ENCODE results near the gene STXBP1. TPM values are rescaled to one million over a fixed set of nuclear protein-coding genes. Genes with fewer than 3 reads are reported as not detected.

Gene STXBP1
- total RNA-seq, 1 experiment from 2014 or later: 40.4 TPM

DNA sequence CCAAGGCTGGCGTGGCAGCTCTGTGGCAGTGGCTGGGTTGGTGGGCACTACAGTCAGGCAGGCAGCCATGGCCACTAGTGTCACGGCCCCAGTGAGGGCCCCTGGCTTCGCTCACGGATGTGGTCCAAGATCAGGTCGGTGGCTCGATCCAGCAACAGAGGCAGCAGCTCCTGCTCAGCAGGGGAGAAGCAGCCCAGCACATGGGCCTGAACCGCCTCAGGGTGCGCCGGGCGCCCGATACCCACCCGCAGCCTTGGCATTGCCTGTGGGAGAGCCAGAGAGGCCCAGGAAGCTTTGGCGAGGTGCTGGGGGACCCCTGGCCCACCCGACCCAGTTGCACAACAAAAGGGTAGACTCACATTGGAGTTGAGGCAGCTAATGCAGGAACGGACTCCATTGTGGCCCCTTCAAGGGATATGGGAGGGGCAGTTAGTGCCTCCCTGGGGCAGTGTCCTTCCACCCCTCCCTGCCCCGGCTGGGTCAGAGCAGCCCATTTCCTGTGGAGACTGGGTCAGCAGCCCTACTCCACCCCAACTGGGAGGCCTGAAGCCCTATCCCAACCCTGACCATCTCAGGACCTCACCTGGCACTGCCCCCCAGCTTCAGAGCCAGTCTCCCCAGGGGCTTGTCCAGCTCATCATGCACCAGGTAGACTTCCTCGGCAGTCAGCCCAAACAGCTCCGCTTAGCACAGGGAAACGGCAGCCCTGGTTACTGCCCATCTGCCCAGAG, 102.1 kb downstream of the STXBP1 start:
- no peak for DNase-seq (ENCODE audit: low read depth)

DNA sequence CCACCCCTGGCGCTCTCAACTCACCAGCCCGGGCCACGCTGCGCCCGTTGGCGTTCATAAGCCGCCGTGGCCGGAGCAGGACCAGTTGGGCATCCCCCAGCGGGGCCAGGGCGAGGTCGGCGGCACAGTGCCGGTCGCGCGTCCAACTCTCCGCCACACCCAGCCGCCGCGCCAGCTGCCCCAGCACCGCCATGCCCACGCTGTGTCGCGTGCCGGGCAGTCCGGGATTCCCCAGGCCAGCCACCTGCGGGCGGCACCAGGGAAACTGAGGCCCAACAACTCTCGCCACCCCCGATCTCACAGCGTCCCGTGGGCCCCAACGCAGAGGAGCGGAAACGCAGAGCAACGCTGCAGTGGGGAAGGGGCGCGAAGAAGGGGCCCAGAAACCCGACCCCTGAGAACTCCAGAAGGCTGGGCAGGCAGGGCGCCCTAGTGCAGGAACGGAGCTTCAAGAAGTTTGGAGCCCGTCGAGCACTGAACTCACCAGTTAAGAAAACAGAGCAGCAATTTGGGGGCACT, 102.9 kb downstream of the STXBP1 start:
- DNase-seq (ENCODE audit: low read depth): no peak

DNA sequence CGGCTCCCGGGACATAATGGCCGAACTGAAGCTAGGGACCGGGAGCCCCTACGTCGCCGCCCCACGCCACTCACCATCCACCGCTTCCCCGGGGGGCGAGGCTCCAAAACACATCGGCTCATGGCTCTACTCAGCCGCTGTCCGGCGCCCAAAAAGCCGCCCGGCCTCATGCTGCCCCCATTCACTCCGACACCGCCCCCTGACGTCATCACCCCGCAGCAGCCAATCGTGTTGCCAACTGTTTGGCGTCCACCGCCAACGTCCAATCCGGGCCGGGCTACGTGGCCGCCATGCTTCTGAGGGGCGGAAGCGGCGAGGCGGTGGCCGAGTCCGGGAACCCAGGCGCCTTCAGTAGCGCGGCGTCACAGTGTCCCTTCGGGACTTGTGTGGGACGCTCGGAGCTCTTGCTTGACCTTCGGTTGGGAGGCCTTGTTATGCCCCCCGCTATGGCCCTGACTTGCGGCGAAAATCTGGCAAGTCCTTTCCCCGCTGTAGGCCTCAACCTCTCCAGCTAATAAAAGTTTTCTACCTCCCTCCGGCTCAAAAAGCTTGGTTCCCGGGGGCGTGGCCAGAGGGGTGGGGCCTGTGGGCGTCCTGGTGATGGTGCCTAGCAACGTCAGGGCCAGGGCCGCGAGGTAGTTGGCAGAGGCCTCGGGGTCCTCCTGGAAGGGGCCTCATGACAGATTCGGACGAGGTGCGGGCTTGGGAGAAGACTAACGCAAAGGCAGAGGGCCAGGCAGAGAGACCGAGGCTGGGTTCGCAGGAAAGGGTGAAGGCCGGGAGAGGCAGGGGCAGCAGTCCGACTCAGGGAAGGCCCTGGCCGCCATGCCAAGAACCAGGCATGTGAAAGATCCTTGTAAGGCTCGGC, 103.6 kb downstream of the STXBP1 start, which contains the start of the genes PTRH1 and TTC16:
TSS of gene PTRH1 (minus strand) at position 194 of the 868 bp plus-strand sequence. CDS start at position 170, 24 bp downstream.
TSS of gene TTC16 (plus strand) at position 610 of the 868 bp plus-strand sequence. CDS start at position 677, 67 bp downstream.
- peak; percentile 94 for DNase-seq (ENCODE audit: low read depth)

DNA sequence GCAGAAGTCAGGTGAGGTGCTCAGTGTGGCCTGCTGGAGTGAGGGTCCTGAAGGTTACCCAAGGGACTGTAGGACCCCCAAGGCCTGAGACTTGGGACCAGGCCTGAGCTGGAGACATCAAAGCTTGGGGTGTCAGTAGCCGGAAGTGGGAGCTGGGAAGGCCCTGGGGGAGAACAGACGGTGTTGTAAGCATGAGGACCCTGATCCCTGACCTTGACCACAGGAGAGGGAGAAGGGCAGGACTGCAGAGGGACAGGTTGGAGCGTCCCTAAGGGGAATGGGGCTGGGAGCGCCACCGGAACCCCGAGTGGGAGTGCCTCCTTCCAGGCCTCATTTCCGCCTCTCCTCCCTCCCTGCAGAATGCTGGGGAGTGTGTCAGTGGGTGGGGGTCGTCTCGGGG, 104.3 kb downstream of the STXBP1 start:
- no peak for DNase-seq (ENCODE audit: low read depth)

DNA sequence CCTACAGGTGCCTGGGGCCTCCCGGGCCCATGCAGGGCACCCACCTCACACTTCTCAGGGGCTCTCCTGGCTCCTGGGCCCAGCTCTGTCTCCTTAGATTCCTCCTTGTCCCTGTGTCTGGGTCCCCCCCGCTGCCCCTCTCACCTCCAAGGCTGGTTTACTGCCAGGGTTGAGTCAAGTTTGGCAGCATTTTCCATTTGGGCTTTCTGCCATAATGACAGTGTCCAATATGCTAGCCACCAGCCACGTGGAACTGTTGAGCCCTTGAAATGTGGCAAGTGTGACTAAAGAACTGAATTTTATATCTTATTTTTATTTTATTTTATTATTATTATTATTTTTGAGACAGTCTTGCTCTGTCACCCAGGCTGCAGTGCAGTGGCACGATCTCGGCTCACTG, 105.7 kb downstream of the STXBP1 start:
- DNase-seq (ENCODE audit: low read depth): no peak

DNA sequence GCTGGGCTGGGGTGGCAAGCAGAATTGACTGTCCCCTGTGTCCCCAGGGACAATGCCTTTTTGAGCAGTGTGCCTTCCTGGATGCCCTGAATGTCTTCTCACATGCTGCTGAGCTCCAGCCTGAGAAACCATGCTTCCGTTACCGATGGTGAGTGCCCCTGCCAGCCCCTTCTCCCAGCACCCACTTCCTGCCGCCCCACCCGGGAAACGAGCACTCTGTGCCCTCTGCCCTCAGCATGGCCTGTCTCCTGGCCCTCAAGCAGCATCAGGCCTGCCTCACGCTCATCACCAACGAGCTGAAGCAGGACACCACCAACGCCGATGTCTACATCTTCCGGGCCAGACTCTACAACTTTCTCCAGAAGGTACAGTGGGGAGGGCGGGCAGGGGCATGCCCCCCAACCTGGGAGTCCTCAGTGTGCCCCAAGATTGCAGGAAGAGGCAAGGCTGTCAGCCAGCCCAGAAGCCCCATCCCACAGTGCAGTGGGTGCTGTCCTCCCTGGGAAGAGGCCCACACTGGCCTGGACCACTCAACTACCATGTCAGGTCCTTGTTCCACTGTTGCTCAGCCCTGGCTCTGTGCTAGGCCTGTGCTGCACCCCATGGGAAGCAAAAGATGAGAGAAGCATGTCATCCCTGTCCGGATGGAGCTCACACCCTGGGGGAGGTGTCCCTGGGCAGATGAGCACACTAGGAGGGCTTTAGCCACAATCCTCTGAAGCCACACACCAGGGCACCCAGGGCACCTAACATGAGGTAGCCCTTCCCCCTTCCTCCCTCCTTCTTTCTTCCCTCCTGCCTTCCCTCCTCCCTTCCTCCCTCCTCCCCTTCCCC, 108.2 kb downstream of the STXBP1 start:
- no peak for DNase-seq (ENCODE audit: low read depth)

DNA sequence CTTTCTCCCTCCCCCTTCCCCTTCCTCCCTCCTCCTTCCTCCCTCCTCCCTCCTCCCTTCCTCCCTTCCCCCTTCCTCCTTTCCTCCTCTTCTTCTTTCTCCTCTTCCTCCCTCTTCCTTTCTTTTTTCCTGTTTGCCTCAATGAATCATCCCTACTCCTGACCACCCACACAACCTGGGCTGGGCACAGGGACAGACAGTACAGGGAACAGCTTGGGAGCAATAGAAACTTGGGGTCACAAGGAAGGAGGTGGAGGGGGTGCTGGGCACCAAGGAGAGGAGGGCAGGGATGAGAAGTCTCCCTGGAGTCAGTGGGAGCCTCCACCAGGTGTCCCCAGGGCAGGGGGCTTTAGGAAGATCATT, 108.8 kb downstream of the STXBP1 start:
- DNase-seq (ENCODE audit: low read depth): no peak

DNA sequence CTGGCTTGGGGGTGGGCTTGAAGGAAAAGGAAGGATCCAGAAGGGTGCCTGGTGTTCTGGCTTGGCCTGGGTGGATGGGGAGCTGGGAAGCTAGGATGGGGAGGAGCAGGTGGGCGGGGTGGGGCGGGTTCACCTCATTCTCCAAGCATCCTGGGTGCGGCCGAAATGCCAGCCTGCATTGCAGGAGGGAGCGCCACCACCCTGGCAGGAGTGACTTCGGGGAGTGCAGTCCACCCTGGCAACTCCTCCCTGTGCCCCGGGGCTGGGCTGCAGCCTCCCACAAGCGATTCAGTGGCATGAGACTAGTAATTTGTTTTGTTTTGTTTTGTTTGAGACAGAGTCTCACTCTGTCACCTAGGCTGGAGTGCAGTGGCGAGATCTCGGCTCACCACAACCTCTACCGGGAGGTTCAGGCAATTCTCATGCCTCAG, 109.3 kb downstream of the STXBP1 start:
- DNase-seq (ENCODE audit: low read depth): no peak

DNA sequence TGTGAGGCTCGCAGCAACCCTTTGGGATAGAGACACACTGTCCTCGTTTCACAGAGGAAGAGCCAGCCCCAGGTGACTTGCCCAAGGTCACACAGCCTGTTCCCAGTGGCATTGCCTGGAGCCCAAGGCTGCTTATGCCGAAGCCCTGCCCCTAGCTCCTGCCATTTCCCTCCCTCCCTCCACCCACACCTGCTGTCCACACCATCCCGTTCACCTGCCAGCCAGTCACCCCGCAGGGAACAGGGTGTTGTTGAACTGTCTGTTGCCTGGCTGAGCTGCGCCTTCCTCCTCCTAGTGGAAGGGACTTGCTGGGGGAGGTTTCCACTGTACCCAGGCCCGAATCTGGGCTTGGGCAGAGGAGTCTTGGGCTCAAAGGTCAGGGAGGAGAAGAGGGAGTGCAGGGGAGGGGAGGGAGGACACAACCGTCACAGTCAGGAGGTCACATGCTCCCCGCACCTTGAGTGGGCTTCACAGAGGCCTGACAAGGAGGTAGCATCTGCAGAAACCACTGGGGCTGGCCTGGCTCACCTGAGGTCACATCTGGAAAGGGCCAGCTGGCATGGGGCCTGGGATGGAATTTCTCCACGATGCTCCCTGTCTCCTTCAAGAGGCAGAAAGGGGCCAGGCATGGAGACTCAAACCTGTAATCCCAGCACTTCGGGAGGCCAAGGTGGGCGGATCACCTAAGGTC, 110.1 kb downstream of the STXBP1 start:
- DNase-seq (ENCODE audit: low read depth): no peak

DNA sequence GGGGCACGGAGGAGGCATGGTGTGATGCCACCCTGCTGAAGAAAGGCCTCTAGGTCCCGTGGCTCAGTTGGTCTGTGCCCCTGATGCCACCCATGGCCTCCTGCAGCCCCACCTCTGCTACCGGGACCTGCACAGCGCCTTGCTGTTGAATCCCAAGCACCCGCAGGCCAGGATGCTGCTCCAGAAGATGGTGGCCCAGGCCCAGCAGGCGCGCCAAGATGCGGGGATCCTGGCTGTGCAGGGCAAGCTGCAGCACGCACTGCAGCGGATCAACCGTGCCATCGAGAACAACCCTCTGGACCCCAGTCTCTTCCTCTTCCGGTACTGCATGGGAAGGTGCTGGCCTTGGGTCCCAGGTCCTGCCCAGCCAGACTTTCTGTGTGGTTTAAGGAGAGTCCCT, 110.9 kb downstream of the STXBP1 start:
- no peak for DNase-seq (ENCODE audit: low read depth)

DNA sequence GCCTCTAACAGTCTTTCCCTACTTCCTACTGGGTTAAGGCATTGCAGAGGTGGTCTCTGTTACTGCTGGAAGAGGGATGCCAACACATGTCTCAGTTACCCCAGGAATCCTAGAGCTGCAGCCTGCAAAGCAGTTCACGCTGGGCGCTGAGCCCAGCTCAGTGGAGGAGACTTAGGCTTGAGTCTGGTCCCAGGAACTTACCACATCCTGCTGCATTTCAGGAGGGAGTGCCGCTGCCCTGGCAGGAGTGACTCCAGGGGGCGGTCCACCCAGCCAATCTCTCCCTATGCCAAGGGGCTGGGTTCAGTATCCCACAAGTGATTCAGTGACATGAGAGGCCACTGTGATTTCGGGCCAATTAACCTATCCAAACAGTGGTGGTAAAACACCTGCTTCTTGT, 111.4 kb downstream of the STXBP1 start:
- DNase-seq (ENCODE audit: low read depth): peak; percentile 59

DNA sequence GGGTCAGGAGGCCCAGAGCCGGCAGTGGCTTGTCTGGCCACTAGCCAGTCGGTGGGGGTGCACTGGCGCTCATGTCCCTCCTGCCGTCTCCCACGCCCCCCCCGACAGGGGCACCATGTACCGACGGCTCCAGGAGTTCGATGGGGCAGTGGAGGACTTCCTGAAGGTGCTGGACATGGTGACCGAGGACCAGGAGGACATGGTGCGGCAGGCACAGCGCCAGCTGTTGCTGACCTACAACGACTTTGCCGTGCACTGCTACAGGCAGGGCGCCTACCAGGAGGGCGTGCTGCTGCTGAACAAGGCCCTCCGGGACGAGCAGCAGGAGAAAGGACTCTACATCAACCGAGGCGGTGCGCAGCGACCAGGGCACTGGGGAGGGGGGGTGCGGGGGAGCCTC, 111.9 kb downstream of the STXBP1 start:
- no peak for DNase-seq (ENCODE audit: low read depth)

DNA sequence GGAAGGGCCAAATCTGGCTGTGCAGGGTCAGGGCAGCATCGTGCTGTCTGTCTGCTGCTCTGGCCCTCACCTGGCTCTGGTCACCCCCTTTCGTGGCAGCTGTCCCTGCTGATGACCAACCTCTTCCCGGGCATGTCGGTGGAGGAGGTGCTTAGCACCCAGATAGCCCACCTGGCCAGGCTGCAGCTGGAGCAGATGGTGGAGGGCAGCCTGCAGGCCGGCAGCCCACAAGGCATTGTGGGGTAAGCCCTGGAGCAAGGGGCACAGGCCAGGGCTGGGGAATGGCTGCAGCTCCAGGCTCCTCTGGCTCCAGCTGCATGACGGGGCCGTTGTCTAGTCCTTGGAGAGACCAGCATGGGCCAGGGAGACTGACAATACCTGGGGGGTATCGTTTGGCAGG, 114.8 kb downstream of the STXBP1 start:
- no peak for DNase-seq (ENCODE audit: low read depth)

DNA sequence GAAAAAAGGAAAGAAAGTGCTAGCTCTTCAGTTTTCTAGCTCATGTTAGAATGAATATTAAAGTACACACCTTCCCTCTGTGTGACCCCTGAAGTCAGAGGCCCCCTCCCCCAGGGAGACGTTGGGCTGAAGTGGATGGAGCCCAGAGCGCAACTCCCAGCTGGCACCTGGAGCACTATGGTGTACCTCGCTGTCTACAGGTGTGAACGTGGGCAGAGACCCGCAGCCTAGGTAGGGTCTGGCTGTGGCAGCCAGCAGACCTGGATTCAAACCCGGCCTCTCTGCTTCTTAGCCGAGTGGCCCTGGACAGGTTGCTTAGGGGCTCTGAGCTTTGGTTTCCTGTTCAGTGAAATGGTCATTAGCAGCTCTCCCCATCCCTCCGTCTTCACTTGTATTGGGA, 116.7 kb downstream of the STXBP1 start:
- DNase-seq (ENCODE audit: low read depth): no peak

DNA sequence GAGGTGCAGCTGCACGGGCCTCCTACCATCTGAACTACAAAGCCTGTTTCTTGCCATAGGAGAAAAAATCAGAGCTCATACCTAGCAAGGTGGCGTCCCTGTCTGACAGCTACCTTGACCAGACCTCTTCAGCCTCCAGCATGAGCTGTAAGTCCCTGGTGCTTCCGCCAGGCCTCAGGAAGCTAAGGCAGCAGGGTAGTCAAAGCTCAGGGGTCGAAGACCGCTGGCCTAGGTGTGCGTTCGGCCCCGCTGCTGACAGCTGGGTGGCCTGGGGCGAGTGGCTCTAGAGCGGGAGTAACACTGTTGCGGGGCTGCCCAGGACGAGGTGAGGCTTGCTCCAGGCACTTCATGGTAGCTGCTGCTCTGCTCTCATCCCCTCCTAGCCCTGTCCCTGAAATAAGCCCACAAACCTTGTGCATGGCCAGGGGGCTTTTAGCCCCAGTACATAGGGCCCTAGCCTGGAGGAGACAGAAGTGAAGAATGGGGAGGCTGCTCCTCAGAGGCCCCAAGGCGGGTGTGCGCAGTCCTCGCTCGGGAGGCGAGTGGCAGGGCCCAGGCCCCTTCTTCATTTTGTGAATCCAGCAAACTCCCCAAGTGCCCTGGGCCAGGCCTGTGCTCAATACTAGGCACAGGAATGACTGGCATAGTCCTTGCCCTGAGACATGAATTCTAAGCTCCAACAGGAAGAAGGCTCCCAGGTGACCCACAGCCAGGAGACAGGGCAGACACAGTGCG, 117.6 kb downstream of the STXBP1 start:
- DNase-seq (ENCODE audit: low read depth): no peak

DNA sequence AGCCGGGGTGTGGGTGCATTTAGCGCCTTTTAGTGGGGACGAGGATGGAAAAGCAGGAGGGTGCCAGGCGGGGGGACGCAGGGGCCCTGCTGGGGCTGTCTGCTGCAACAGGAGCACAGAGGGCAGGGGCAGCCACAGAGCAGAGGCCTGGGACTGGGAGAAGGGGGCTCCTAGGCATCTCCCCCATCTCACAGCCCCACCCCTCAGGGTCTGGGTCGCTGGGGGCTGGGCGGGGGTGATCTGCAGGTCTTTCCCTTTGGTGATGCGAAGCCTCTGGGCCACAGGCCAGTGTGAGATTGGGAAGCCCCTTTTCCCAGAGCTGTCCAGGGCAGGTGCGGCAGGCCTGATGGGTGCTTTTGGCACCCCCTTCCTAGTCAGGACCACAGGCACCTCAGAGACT, 118.2 kb downstream of the STXBP1 start:
- no peak for DNase-seq (ENCODE audit: low read depth)

DNA sequence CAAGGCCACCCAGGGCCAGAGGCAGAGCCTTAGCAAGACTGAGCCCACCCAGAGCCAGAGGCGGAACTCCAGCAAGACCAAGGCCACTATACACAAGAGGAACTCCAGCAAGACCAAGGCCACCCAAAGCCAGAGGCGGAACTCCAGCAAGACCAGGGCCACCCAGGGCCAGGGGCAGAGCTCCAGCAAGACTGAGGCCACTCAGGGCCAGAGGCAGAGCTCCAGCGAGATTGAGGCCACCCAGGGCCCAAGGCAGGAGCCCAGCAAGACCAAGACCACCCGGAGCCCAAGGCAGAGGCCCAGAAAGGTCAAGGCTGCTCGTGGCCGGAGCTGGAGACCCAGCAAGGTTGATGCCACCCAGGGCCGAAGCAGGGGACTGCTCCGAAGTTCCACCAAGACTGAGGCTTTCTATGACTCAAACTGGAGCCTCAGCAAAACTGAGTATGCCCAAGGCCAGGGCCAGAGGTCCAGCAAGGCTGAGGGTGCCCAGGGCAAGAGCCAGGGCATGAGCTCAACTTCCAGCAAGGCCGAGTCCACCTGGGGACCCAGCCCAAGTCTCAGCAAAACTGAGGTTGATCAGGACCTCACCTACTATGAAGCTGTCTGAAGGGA, 118.8 kb downstream of the STXBP1 start:
- no peak for DNase-seq (ENCODE audit: low read depth)

DNA sequence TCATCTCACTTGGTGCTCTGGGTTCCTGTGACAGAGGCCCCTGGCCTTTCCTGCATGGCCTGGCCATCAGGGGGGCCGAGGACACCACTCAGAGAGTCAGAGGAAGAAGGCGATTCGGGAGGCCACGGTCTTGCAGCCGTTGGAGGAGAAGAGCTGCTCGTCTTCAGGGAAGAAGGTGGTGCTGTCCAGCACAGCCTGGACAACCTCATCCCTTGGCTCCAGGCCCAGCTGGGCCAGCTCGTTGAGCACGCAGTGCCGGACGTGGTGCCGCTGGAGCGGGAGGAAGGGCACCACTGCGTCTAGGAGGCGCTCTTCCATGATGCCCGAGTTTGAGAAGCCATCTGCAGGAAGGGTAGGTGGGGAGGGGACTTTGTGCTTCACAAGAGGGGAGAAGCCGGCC, 119.9 kb downstream of the STXBP1 start:
- no peak for DNase-seq (ENCODE audit: low read depth)

DNA sequence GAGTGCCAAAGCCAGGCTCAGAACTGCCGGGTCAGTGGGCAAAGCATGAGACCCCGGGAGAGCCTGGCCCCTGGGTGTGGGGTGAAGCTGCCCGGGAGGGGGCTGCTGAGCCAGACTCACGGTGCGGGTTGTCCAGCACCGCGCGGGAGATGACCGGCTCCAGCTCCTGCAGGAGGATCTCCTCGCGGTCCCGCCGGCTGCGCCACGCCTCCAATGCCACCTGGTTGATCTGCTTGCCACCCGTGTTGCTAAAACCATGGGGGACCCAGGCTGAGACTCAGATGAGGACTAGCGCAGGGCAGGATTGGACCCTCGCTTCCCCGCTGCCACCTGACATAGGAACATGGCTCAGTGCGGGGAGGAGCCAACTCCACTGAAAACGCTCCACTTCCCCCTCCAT, 120.4 kb downstream of the STXBP1 start:
- DNase-seq (ENCODE audit: low read depth): no peak

DNA sequence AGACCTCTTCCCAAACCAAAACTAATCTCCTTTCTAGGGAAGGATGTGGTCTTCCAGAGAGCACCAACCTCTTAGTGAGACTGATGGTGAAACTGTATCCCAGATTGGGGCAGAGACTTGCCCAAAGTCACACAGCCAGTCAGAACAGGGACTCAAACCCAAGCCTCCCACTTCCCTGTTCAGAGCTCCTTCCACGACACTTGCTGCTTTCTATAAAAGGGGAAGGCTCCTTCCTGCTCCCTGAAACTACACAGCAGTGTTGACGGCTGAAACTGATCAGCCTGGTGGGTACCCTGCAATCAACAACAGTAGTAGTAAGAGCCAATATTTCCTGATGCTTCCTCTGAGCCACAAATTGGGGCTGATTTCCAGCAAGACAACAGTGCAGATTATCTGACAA, 121.5 kb downstream of the STXBP1 start:
- no peak for DNase-seq (ENCODE audit: low read depth)

All from LHCN-M2 (cell line).